CD4-positive, alpha-beta T cell treated with Interleukin-12 subunit alpha and Interleukin-12 subunit beta, for 1 hour (primary cell): ENCODE data around the gene PCDHB15.

Experiments
- DNase-seq: peaks from one replicate; pipeline ENCODE4 v3.0.0-alpha.2; 2020

PCDHB15 gene

DNA sequence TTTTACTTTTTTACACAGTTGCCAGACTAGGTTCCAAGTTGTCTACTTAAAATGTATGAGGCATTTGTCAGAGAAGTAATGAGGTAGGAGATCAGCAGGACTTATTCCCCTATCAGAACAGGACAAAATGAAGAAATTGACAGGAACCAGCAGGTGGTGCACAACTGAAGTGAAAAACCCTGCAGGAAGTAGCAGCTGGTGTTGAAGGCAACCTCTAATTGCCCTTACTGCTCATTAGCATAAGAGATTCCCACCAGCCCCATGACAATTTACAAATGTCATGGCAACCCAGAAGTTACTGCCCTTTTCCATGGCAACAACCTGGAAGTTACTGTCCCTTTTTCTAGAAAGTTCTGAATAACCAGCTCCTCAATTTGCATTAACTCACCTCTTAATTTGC lies 5.4 kb downstream of the PCDHB15 start:
- no peak for DNase-seq

DNA sequence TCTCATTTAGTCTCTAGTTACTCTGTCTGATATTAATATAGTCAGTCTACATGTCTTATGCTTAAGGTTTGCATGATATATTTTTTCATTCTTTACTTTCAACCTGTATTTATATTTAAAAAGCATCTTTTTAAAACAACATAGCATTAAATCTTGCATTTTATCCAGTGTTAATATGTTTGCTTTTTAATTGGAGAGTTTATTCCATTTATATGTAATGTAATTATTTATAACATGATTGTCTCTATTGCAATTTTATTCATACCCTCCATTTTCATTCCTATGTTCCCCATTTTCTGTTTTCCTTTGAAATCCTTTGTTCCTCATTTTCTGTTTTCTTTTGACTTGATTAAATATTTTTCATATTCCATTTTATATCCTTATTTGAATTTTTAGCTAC lies 13.3 kb downstream of the PCDHB15 start:
- no peak for DNase-seq

DNA sequence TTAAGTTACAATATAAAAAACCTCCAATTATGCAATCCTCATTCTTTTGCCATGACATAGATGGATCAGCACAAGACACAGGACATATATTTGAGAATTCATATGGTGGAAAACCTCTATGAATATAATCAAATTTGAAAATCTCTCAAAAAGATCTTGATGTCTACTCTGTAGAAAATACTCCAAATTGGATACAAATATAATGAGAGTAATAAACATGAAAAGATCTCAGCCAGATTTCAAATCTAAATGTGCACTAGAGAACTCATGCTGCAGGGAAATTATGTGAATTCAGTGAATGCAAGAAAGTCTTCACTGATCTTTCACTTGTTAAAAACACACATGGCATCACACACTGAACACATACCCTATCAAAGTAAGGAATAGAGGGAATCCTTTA lies 13.8 kb downstream of the PCDHB15 start:
- DNase-seq = no peak

GRCh38 chr5:141260458-141261237 lies 15.5 kb downstream of the PCDHB15 start:
- DNase-seq = no peak

- no peak for DNase-seq
Measured at GRCh38 chr5:141261238-141261546, 16.0 kb downstream of the PCDHB15 start.

DNA sequence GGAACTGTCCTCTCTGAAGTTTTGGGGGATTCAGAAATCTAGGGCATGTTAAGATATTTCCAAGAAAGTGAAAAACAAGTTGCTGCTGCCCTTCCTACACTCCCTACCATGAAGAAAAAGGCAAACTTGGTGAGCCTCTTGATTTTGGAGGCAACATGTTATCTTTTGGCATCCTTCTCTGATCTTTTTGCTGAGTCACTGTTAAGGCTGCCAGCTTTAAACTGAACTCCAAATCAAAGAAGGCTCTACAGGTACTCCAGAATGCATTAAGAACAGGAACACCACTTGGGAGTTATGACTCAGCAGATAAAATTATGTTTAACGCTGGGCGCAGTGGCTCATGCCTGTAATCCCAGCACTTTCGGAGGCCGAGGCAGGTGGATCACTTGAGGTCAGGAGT lies 24.0 kb downstream of the PCDHB15 start:
- DNase-seq = no peak

DNA sequence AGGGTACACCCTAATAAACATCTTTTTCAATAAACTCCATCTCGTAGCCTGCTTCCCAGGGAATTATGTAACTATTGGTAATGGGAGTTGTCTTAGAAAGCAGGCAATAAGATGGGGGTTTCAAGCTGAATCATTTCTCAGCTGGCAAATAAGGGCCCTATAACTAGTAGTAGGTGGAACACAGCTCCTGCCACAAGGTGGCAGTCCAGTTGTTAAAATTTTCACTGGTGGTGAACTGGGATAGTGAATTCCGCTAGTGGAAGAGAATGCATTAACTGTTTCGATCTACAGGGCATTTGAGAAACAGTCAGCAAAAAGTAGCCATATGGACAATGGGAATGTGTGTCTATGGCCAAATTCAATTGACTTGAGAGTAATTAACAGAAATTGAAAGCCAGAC lies 27.7 kb downstream of the PCDHB15 start:
- no peak for DNase-seq

DNA sequence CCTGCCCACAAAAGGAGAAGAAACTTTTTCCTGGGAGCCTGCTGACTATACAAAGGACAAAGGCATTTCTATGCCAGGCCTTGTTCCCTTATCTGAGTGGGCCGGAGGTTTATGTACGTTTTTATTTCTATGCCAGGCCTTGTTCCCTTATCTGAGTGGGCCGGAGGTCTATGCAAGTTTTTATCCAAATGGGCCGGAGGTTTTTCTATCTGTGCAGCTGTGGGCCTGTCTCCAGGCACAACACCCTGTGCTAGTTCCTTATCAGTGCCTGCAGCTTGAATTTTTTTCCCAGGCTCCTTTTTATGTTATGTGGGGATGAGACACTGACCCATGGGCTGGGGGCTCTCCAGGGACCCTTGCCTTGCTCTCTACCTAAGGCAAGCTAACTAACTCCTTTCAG lies 53.2 kb downstream of the PCDHB15 start:
- no peak for DNase-seq
